ENCODE results near the gene TMIGD2. TPM values are rescaled to one million over a fixed set of nuclear protein-coding genes. Genes with fewer than 3 reads are reported as not detected.

The TMIGD2 gene
- total and polyA plus RNA-seq, 2 donors from 2014 or later (not counting 2 experiments from before 2014, with no cell fraction given): not detected

Other genes with a start within 250 kb of the TMIGD2 start
- 18.1 and 20.1 TPM in 2 replicates for gene ZBTB7A, start 235.5 kb downstream of the TMIGD2 start, total RNA-seq
- gene ZBTB7A, start 235.5 kb downstream of the TMIGD2 start, polyA plus RNA-seq: 10.0 and 10.4 TPM in 2 replicates
- gene MAP2K2, start 178.3 kb downstream of the TMIGD2 start, total RNA-seq: 125 and 130 TPM in 2 replicates
- 161 and 178 TPM in 2 replicates for gene MAP2K2, start 178.3 kb downstream of the TMIGD2 start, polyA plus RNA-seq
- not detected in 2 replicates for gene CREB3L3, start 148.8 kb downstream of the TMIGD2 start, total RNA-seq
- gene CREB3L3, start 148.8 kb downstream of the TMIGD2 start, polyA plus RNA-seq: not detected in 2 replicates
- gene SIRT6, start 119.8 kb downstream of the TMIGD2 start, total RNA-seq: 19.6 and 21.6 TPM in 2 replicates
- 30.4 and 34.6 TPM in 2 replicates for gene SIRT6, start 119.8 kb downstream of the TMIGD2 start, polyA plus RNA-seq
- gene ANKRD24, start 119.7 kb downstream of the TMIGD2 start, total RNA-seq: 0.07 TPM in 2 replicates
- gene ANKRD24, start 119.7 kb downstream of the TMIGD2 start, polyA plus RNA-seq: 0.06 TPM in 2 replicates
- not detected in 2 replicates for gene EBI3, start 72.9 kb downstream of the TMIGD2 start, total RNA-seq
- gene EBI3, start 72.9 kb downstream of the TMIGD2 start, polyA plus RNA-seq: 0.08 TPM in 1 of 2 replicates, not detected in the other
- gene YJU2, start 55.3 kb downstream of the TMIGD2 start, total RNA-seq: 27.5 and 29.2 TPM in 2 replicates
- 33.6 and 36.6 TPM in 2 replicates for gene YJU2, start 55.3 kb downstream of the TMIGD2 start, polyA plus RNA-seq
- gene SHD, start 23.1 kb downstream of the TMIGD2 start, total RNA-seq: not detected in 2 replicates
- not detected in 2 replicates for gene SHD, start 23.1 kb downstream of the TMIGD2 start, polyA plus RNA-seq
- gene FSD1, start 2.2 kb upstream of the TMIGD2 start, total RNA-seq: 7.3 and 8.6 TPM in 2 replicates
- 8.4 and 10.4 TPM in 2 replicates for gene FSD1, start 2.2 kb upstream of the TMIGD2 start, polyA plus RNA-seq
- gene STAP2, start 36.4 kb upstream of the TMIGD2 start, total RNA-seq: 65.5 and 76.1 TPM in 2 replicates
- gene STAP2, start 36.4 kb upstream of the TMIGD2 start, polyA plus RNA-seq: 75.0 and 84.2 TPM in 2 replicates
- gene MPND, start 41.2 kb upstream of the TMIGD2 start, total RNA-seq: 10.0 and 10.9 TPM in 2 replicates
- 15.2 and 15.5 TPM in 2 replicates for gene MPND, start 41.2 kb upstream of the TMIGD2 start, polyA plus RNA-seq
- 71.9 and 74.2 TPM in 2 replicates for gene SH3GL1, start 98.2 kb upstream of the TMIGD2 start, total RNA-seq
- gene SH3GL1, start 98.2 kb upstream of the TMIGD2 start, polyA plus RNA-seq: 85.5 and 88.1 TPM in 2 replicates
- gene CHAF1A, start 100.3 kb upstream of the TMIGD2 start, total RNA-seq: 35.5 and 41.6 TPM in 2 replicates
- gene CHAF1A, start 100.3 kb upstream of the TMIGD2 start, polyA plus RNA-seq: 24.7 and 29.6 TPM in 2 replicates
- 88.9 and 93.0 TPM in 2 replicates for gene UBXN6, start 155.4 kb upstream of the TMIGD2 start, total RNA-seq
- gene UBXN6, start 155.4 kb upstream of the TMIGD2 start, polyA plus RNA-seq: 125 and 138 TPM in 2 replicates
- 62.4 and 69.8 TPM in 2 replicates for gene HDGFL2, start 169.9 kb upstream of the TMIGD2 start, total RNA-seq
- gene HDGFL2, start 169.9 kb upstream of the TMIGD2 start, polyA plus RNA-seq: 62.7 and 63.9 TPM in 2 replicates
- gene PLIN4, start 216.1 kb upstream of the TMIGD2 start, total RNA-seq: 0.65 and 0.71 TPM in 2 replicates
- gene PLIN4, start 216.1 kb upstream of the TMIGD2 start, polyA plus RNA-seq: 0.32 TPM in 2 replicates
- gene PLIN5, start 232.8 kb upstream of the TMIGD2 start, total RNA-seq: not detected in 2 replicates
- not detected in 2 replicates for gene PLIN5, start 232.8 kb upstream of the TMIGD2 start, polyA plus RNA-seq
- gene LRG1, start 237.6 kb upstream of the TMIGD2 start, total RNA-seq: 0.17 and 0.35 TPM in 2 replicates
- gene LRG1, start 237.6 kb upstream of the TMIGD2 start, polyA plus RNA-seq: 0.32 and 0.50 TPM in 2 replicates

All from foreskin keratinocyte (primary cell).